WTC11 (cell line): ENCODE results near the gene UBR4. TPM values are rescaled to one million over a fixed set of nuclear protein-coding genes. Genes with fewer than 3 reads are reported as not detected.

ENCODE experiments used
- ATAC-seq: fragments of 200-7000 bp; cut with Tn5 transposase; 2 replicates; pipeline ENCODE4 v1.10.0; 2021; ENCODE audit warnings: mild to moderate bottlenecking, moderate library complexity
- CTCF ChIA-PET: fragments of 300-600 bp; sonication (Branson Sonifier 250); formaldehyde crosslinking; loops from one replicate; lab custom pipeline; 2021; ENCODE audit warnings: antibody characterized with exemption; lab: Charles Lee
- POLR2A ChIA-PET: fragments of 350-600 bp; sonication (Branson Sonifier 250); formaldehyde crosslinking; loops from one replicate; lab custom pipeline; 2021; ENCODE audit warnings: antibody characterized with exemption; lab: Charles Lee
- DNase-seq: peaks from one replicate; pipeline ENCODE4 v3.0.0; 2021; ENCODE audit warnings: low spot score
- H3K27ac Mint-ChIP-seq: 2 replicates; pipeline ENCODE4 v1.8.0; 2021; ENCODE audit warnings: mixed read lengths
- H3K27me3 Mint-ChIP-seq: 2 replicates; pipeline ENCODE4 v1.8.0; 2021; ENCODE audit warnings: low read depth, mild to moderate bottlenecking, moderate library complexity, mixed read lengths
- H3K36me3 Mint-ChIP-seq: 2 replicates; pipeline ENCODE4 v1.8.0; 2021; ENCODE audit warnings: mixed read lengths
- H3K4me1 Mint-ChIP-seq: 2 replicates; pipeline ENCODE4 v1.8.0; 2022; ENCODE audit warnings: mixed read lengths
- H3K4me3 Mint-ChIP-seq: 2 replicates; pipeline ENCODE4 v1.8.0; 2021; ENCODE audit warnings: mild to moderate bottlenecking, moderate library complexity, mixed read lengths
- H3K9me3 Mint-ChIP-seq: 2 replicates; pipeline ENCODE4 v1.8.0; 2021; ENCODE audit warnings: mixed read lengths
- EMX1 ChIP-seq: fragments of 250-450 bp; sonication (Bioruptor Pico); IDR thresholded peaks from 2 replicates; pipeline ENCODE4 v1.8.0; 2021; ENCODE audit warnings: mild to moderate bottlenecking
- ETV6 ChIP-seq: sonication (generic); formaldehyde crosslinking; IDR thresholded peaks from 2 replicates; pipeline ENCODE4 v1.8.1; 2022; ENCODE audit warnings: mild to moderate bottlenecking, missing genetic modification reagents
- FOXP1 ChIP-seq: sonication (generic); formaldehyde crosslinking; IDR thresholded peaks from 2 replicates; pipeline ENCODE4 v1.8.0; 2022; ENCODE audit warnings: missing genetic modification reagents, mild to moderate bottlenecking, moderate library complexity, borderline replicate concordance
- HMGA2 ChIP-seq: fragments of 250-450 bp; sonication (Bioruptor Pico); IDR thresholded peaks from 2 replicates; pipeline ENCODE4 v1.4.0; 2021; ENCODE audit warnings: mild to moderate bottlenecking, moderate library complexity
- PRRX2 ChIP-seq: fragments of 250-450 bp; sonication (Bioruptor Pico); IDR thresholded peaks from 2 replicates; pipeline ENCODE4 v1.8.0; 2021; ENCODE audit warnings: mild to moderate bottlenecking
- STAT6 ChIP-seq: sonication (generic); formaldehyde crosslinking; conservative IDR thresholded peaks from 2 replicates; pipeline ENCODE4 v1.8.1; 2023; ENCODE audit warnings: mild to moderate bottlenecking, low read depth, missing genetic modification reagents, moderate library complexity
- TCF7 ChIP-seq: sonication (generic); formaldehyde crosslinking; IDR thresholded peaks from 2 replicates; pipeline ENCODE4 v1.8.0; 2022; ENCODE audit warnings: mild to moderate bottlenecking, low read depth, missing genetic modification reagents, moderate library complexity
- TEAD4 ChIP-seq: sonication (generic); formaldehyde crosslinking; IDR thresholded peaks from 2 replicates; pipeline ENCODE4 v1.8.0; 2022; ENCODE audit warnings: mild to moderate bottlenecking, missing genetic modification reagents
- USF1 ChIP-seq: sonication (generic); formaldehyde crosslinking; IDR thresholded peaks from 2 replicates; pipeline ENCODE4 v1.8.0; 2022; ENCODE audit warnings: mild to moderate bottlenecking, missing genetic modification reagents
- ZBTB21 ChIP-seq: sonication (generic); formaldehyde crosslinking; IDR thresholded peaks from 2 replicates; pipeline ENCODE4 v1.8.1; 2023; ENCODE audit warnings: mild to moderate bottlenecking, missing genetic modification reagents, borderline replicate concordance
- ZNF121 ChIP-seq: sonication (generic); formaldehyde crosslinking; IDR thresholded peaks from 2 replicates; pipeline ENCODE4 v1.8.0; 2023; ENCODE audit warnings: missing genetic modification reagents
- ZNF512 ChIP-seq: sonication (generic); formaldehyde crosslinking; IDR thresholded peaks from 2 replicates; pipeline ENCODE4 v1.8.1; 2022; ENCODE audit warnings: missing genetic modification reagents, borderline replicate concordance
- total RNA-seq: library from RNA; stranded (reverse); gene quantifications from 3 replicates; pipeline ENCODE4 v1.2.3, GENCODE V29; 2021
- TF ChIP-seq, protein P1 (sequence below): sonication (generic); formaldehyde crosslinking; IDR thresholded peaks from 2 replicates; pipeline ENCODE4 v1.8.1; 2023; ENCODE audit warnings: mild to moderate bottlenecking, missing genetic modification reagents, moderate library complexity
- TF ChIP-seq, protein P2 (sequence below): sonication (generic); formaldehyde crosslinking; IDR thresholded peaks from 2 replicates; pipeline ENCODE4 v1.8.1; 2023; ENCODE audit warnings: mild to moderate bottlenecking, missing genetic modification reagents
- TF ChIP-seq, protein P3 (sequence below): fragments of 250-450 bp; sonication (Bioruptor Pico); IDR thresholded peaks from 2 replicates; pipeline ENCODE4 v1.9.0; 2021; ENCODE audit warnings: mild to moderate bottlenecking
- TF ChIP-seq, protein P4 (sequence below): sonication (generic); formaldehyde crosslinking; IDR thresholded peaks from 2 replicates; pipeline ENCODE4 v1.8.0; 2022; ENCODE audit warnings: mild to moderate bottlenecking, missing genetic modification reagents
- TF ChIP-seq, protein P5 (sequence below): fragments of 200-600 bp; IDR thresholded peaks from 2 replicates; pipeline ENCODE4 v1.8.0; 2022; ENCODE audit warnings: antibody characterized with exemption

Gene UBR4
- total RNA-seq, 1 experiment from 2014 or later = 179 TPM

DNA sequence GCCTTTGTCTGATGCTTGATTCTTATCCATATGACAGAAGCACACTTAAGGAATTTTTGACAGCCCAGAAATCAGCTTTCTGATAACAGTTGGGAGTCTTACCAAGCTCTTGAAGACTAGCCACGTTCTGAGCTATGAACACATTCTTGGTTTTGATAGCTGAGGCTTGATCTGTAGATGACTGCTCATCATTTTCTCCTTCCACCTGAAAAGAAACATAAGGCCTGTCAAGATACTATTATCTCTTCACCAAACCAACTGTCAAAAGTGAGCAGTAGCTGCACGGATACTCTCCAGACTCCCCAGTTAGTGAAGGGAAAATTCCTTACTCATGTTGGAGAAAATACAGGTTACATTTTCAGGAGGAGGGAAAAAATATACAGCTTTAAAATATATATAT is 12.2 kb downstream of the UBR4 start:
- Mint-ChIP-seq H3K27me3 (no peaks in the 10 kb centered on the region), H3K4me3 (no peak overlapping the region), H3K9me3 (no peaks in the 10 kb centered on the region), H3K4me1 (no peaks in the 10 kb centered on the region), H3K27ac (no peak overlapping the region), H3K36me3 (peaks cover 62% of the 10 kb centered on the region)
- CTCF ChIA-PET = no interaction called here
- TF ChIP-seq PRRX2 (CRISPR knock-in tag) (no peak), ZBTB21 (CRISPR knock-in tag) (no peak), ZNF121 (no peak), FOXP1 (CRISPR knock-in tag) (no peak), ETV6 (CRISPR knock-in tag) (no peak), STAT6 (CRISPR knock-in tag) (no peak), TCF7 (CRISPR knock-in tag) (no peak), EMX1 (CRISPR knock-in tag) (no peak), HMGA2 (no peak), TEAD4 (CRISPR knock-in tag) (no peak), ZNF512 (CRISPR knock-in tag) (no peak), USF1 (no peak)
- TF ChIP-seq, protein P1, sequence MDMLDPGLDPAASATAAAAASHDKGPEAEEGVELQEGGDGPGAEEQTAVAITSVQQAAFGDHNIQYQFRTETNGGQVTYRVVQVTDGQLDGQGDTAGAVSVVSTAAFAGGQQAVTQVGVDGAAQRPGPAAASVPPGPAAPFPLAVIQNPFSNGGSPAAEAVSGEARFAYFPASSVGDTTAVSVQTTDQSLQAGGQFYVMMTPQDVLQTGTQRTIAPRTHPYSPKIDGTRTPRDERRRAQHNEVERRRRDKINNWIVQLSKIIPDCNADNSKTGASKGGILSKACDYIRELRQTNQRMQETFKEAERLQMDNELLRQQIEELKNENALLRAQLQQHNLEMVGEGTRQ (CRISPR knock-in tag) = no peak
- TF ChIP-seq, protein P2, sequence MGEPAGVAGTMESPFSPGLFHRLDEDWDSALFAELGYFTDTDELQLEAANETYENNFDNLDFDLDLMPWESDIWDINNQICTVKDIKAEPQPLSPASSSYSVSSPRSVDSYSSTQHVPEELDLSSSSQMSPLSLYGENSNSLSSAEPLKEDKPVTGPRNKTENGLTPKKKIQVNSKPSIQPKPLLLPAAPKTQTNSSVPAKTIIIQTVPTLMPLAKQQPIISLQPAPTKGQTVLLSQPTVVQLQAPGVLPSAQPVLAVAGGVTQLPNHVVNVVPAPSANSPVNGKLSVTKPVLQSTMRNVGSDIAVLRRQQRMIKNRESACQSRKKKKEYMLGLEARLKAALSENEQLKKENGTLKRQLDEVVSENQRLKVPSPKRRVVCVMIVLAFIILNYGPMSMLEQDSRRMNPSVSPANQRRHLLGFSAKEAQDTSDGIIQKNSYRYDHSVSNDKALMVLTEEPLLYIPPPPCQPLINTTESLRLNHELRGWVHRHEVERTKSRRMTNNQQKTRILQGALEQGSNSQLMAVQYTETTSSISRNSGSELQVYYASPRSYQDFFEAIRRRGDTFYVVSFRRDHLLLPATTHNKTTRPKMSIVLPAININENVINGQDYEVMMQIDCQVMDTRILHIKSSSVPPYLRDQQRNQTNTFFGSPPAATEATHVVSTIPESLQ = no peak
- TF ChIP-seq, protein P3, sequence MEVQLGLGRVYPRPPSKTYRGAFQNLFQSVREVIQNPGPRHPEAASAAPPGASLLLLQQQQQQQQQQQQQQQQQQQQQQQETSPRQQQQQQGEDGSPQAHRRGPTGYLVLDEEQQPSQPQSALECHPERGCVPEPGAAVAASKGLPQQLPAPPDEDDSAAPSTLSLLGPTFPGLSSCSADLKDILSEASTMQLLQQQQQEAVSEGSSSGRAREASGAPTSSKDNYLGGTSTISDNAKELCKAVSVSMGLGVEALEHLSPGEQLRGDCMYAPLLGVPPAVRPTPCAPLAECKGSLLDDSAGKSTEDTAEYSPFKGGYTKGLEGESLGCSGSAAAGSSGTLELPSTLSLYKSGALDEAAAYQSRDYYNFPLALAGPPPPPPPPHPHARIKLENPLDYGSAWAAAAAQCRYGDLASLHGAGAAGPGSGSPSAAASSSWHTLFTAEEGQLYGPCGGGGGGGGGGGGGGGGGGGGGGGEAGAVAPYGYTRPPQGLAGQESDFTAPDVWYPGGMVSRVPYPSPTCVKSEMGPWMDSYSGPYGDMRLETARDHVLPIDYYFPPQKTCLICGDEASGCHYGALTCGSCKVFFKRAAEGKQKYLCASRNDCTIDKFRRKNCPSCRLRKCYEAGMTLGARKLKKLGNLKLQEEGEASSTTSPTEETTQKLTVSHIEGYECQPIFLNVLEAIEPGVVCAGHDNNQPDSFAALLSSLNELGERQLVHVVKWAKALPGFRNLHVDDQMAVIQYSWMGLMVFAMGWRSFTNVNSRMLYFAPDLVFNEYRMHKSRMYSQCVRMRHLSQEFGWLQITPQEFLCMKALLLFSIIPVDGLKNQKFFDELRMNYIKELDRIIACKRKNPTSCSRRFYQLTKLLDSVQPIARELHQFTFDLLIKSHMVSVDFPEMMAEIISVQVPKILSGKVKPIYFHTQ (CRISPR knock-in tag) = no peak
- TF ChIP-seq, protein P4, sequence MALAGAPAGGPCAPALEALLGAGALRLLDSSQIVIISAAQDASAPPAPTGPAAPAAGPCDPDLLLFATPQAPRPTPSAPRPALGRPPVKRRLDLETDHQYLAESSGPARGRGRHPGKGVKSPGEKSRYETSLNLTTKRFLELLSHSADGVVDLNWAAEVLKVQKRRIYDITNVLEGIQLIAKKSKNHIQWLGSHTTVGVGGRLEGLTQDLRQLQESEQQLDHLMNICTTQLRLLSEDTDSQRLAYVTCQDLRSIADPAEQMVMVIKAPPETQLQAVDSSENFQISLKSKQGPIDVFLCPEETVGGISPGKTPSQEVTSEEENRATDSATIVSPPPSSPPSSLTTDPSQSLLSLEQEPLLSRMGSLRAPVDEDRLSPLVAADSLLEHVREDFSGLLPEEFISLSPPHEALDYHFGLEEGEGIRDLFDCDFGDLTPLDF (CRISPR knock-in tag) = no peak
- TF ChIP-seq, protein P5, sequence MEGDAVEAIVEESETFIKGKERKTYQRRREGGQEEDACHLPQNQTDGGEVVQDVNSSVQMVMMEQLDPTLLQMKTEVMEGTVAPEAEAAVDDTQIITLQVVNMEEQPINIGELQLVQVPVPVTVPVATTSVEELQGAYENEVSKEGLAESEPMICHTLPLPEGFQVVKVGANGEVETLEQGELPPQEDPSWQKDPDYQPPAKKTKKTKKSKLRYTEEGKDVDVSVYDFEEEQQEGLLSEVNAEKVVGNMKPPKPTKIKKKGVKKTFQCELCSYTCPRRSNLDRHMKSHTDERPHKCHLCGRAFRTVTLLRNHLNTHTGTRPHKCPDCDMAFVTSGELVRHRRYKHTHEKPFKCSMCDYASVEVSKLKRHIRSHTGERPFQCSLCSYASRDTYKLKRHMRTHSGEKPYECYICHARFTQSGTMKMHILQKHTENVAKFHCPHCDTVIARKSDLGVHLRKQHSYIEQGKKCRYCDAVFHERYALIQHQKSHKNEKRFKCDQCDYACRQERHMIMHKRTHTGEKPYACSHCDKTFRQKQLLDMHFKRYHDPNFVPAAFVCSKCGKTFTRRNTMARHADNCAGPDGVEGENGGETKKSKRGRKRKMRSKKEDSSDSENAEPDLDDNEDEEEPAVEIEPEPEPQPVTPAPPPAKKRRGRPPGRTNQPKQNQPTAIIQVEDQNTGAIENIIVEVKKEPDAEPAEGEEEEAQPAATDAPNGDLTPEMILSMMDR = no peak
- POLR2A ChIA-PET = no interaction called here
- no peak for DNase-seq
- no peak for ATAC-seq
